ENCODE results near the gene WDR3. TPM values are rescaled to one million over a fixed set of nuclear protein-coding genes. Genes with fewer than 3 reads are reported as not detected.

Gene WDR3
- total RNA-seq, 1 donor from 2014 or later, result 45.3 TPM

GRCh38 chr1:117985239-117985638, 55.7 kb downstream of the WDR3 start:
- H3K36me3 Mint-ChIP-seq (ENCODE audit: low read depth), result no peaks in the 10 kb centered on the region
- H3K4me3 Mint-ChIP-seq, result no peak overlapping the region
- H3K27ac Mint-ChIP-seq (ENCODE audit: unreplicated experiment), result no peak overlapping the region
- H3K4me1 Mint-ChIP-seq, result no peaks in the 10 kb centered on the region
- H3K27me3 Mint-ChIP-seq (ENCODE audit: low read depth), result no peaks in the 10 kb centered on the region
- no peaks in the 10 kb centered on the region for H3K9me3 Mint-ChIP-seq
- no peak for TF ChIP-seq CTCF (conservative IDR thresholded peaks at IDR 0.05)
- DNase-seq (ENCODE audit: low read depth, low spot score), result no peak

GRCh38 chr1:117985973-117986372, 56.4 kb downstream of the WDR3 start:
- no peak for TF ChIP-seq CTCF (conservative IDR thresholded peaks at IDR 0.05)
- H3K36me3 Mint-ChIP-seq (ENCODE audit: low read depth), result no peaks in the 10 kb centered on the region
- no peak overlapping the region for H3K4me3 Mint-ChIP-seq
- H3K9me3 Mint-ChIP-seq, result no peaks in the 10 kb centered on the region
- H3K27ac Mint-ChIP-seq (ENCODE audit: unreplicated experiment), result no peak overlapping the region
- H3K27me3 Mint-ChIP-seq (ENCODE audit: low read depth), result no peaks in the 10 kb centered on the region
- H3K4me1 Mint-ChIP-seq, result no peaks in the 10 kb centered on the region
- no peak for DNase-seq (ENCODE audit: low read depth, low spot score)

- peaks cover 3% of the 10 kb centered on the region for H3K9me3 Mint-ChIP-seq
- no peak for DNase-seq (ENCODE audit: low read depth, low spot score)
- H3K27me3 Mint-ChIP-seq (ENCODE audit: low read depth), result no peaks in the 10 kb centered on the region
- no peak for TF ChIP-seq CTCF (conservative IDR thresholded peaks at IDR 0.05)
- peaks cover 2% of the 10 kb centered on the region for H3K36me3 Mint-ChIP-seq (ENCODE audit: low read depth)
- no peak overlapping the region for H3K4me3 Mint-ChIP-seq
- H3K4me1 Mint-ChIP-seq, result no peaks in the 10 kb centered on the region
- H3K27ac Mint-ChIP-seq (ENCODE audit: unreplicated experiment), result no peak overlapping the region
Measured at GRCh38 chr1:118004312-118004711, 74.8 kb downstream of the WDR3 start.

GRCh38 chr1:118007391-118007790, 77.9 kb downstream of the WDR3 start:
- no peak for TF ChIP-seq CTCF (conservative IDR thresholded peaks at IDR 0.05)
- DNase-seq (ENCODE audit: low read depth, low spot score), result no peak
- Mint-ChIP-seq H3K27me3 (ENCODE audit: low read depth) (no peaks in the 10 kb centered on the region), H3K4me1 (no peaks in the 10 kb centered on the region), H3K27ac (ENCODE audit: unreplicated experiment) (no peak overlapping the region), H3K36me3 (ENCODE audit: low read depth) (peaks cover 2% of the 10 kb centered on the region), H3K9me3 (peaks cover 2% of the 10 kb centered on the region), H3K4me3 (no peak overlapping the region)

- TF ChIP-seq CTCF (conservative IDR thresholded peaks at IDR 0.05), result no peak
- peaks cover 2% of the 10 kb centered on the region for H3K36me3 Mint-ChIP-seq (ENCODE audit: low read depth)
- H3K27ac Mint-ChIP-seq (ENCODE audit: unreplicated experiment), result no peak overlapping the region
- no peak for DNase-seq (ENCODE audit: low read depth, low spot score)
- no peaks in the 10 kb centered on the region for H3K4me1 Mint-ChIP-seq
- no peaks in the 10 kb centered on the region for H3K27me3 Mint-ChIP-seq (ENCODE audit: low read depth)
- no peak overlapping the region for H3K4me3 Mint-ChIP-seq
- H3K9me3 Mint-ChIP-seq, result peaks cover 2% of the 10 kb centered on the region
Measured at GRCh38 chr1:118008011-118008410, 78.5 kb downstream of the WDR3 start.

Data from neural crest cell (in vitro differentiated cells).